GM12872 (cell line): ENCODE data around the gene CTSH.

ENCODE experiments used
- CTCF ChIP-seq: IDR thresholded peaks from 3 replicates; pipeline ENCODE4 v1.5.1; 2011; ENCODE audit warnings: low read depth, mild to moderate bottlenecking, low read length, moderate library complexity; ENCODE audit not compliant: insufficient read depth

Gene CTSH

GRCh38 chr15:78946493-78946892 lies 1.6 kb upstream of the CTSH start:
- no peak for TF ChIP-seq CTCF

- TF ChIP-seq CTCF = no peak
These were observed 632 bp downstream of the CTSH start for GRCh38 chr15:78944202-78944625.

- TF ChIP-seq CTCF = no peak
These were observed 1.2 kb downstream of the CTSH start for GRCh38 chr15:78943692-78944091.

GRCh38 chr15:78942741-78943140 lies 2.1 kb downstream of the CTSH start:
- no peak for TF ChIP-seq CTCF

GRCh38 chr15:78938658-78939488 lies 6.0 kb downstream of the CTSH start:
- no peak for TF ChIP-seq CTCF

- TF ChIP-seq CTCF = no peak
These were observed 7.6 kb downstream of the CTSH start for GRCh38 chr15:78937132-78937739.

GRCh38 chr15:78934655-78935023 lies 10.2 kb downstream of the CTSH start:
- TF ChIP-seq CTCF = no peak
